ENCODE measurements around the gene WDR91.

Gene WDR91

DNA sequence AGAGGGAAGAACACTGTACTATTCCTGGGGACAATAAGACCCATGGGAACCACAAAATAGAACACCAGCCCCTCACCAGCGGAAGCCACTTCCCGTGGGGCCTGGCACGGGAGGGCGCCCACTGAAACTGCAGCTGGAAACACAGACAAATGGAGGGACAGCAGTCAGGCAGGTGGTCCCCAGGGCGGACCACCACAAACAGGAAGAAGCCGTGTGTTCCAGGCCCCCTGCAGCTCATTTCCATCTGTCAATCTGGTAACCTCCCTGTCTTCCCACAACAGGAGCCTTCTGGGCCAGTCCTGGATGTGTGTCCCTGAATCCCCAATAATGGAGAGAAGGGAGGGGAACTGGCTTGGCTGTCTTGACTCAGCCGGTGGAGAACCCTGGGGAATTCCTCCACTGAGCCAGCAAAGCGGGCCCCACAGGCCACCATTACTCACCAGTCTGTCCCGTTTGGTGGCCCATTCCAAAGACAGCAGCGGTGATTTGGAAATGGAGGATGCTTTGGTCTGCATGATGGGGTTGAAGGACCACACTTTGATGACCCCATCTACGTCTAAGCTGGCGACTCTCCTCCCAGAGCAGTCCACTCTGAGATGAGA, 16.7 kb downstream of the WDR91 start:
- TF ChIP-seq, protein P1, sequence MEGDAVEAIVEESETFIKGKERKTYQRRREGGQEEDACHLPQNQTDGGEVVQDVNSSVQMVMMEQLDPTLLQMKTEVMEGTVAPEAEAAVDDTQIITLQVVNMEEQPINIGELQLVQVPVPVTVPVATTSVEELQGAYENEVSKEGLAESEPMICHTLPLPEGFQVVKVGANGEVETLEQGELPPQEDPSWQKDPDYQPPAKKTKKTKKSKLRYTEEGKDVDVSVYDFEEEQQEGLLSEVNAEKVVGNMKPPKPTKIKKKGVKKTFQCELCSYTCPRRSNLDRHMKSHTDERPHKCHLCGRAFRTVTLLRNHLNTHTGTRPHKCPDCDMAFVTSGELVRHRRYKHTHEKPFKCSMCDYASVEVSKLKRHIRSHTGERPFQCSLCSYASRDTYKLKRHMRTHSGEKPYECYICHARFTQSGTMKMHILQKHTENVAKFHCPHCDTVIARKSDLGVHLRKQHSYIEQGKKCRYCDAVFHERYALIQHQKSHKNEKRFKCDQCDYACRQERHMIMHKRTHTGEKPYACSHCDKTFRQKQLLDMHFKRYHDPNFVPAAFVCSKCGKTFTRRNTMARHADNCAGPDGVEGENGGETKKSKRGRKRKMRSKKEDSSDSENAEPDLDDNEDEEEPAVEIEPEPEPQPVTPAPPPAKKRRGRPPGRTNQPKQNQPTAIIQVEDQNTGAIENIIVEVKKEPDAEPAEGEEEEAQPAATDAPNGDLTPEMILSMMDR (IDR thresholded peaks at IDR 0.05; ENCODE audit: low read depth, low read length): no peak
- H3K4me3 ChIP-seq (replicated peaks in 1 of 2; ENCODE audit: low read depth in 2 of 2, low read length in 2 of 2): no peak overlapping the region
- DNase-seq (ENCODE audit: low read depth in 2 of 2): peak in 1 of 2 donors; percentile 50

DNA sequence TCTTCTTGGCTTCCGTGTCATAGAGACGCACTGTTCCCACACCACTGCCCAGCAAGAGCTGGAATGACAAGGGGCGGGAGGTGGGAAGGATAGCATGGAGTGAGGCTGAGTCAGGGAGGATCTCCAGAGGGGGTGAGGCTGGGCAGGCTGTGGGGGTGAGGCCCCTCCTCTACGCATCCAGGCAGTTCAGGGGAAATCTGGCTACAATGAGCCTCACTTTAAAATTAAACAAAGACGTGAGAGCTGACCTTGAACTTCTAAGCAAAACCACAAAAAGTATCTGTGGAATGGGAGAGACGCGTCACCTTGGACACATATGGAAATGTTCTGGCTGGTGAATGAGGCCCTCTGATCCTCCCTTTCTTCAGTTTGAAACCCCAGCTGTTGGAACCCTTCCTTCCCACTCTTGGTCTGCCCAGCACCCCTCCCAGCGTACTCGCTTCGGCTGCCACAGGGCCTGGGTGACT, 17.7 kb downstream of the WDR91 start:
- peak; percentile 36 to 49 for DNase-seq (ENCODE audit: low read depth in 2 of 2)
- H3K4me3 ChIP-seq (replicated peaks in 1 of 2; ENCODE audit: low read depth in 2 of 2, low read length in 2 of 2): no peak overlapping the region
- TF ChIP-seq, protein P1 (IDR thresholded peaks at IDR 0.05; ENCODE audit: low read depth, low read length): no peak

DNA sequence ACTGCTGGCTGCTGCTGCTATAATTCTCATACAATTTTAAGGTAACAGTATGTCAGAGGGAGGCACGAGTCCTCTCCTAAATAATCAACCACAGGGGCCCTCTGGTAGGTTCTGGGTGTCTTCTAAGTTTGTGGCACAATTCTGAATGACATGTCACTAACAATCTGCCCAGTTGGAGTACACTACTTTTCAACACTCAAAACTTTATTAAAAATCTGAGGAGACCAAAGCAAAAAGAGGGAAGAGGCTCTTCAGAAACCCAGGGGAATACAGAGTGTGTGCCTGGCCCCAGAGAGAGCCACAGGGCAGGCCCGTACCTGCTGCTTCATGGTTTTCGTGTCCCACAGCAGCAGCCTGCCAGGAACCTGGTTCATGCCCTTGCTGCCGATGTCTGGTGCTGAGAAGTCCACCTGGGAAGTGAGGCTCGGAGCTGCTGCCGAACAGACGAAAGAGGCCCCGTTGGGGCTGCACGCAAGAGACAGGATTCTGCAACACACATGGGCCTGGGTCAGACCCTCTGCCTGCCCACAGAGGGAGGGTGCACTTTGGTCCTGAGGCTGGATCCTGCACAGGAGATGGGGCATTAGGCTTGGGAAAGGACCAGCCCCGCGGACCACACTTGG, 18.3 kb downstream of the WDR91 start:
- DNase-seq (ENCODE audit: low read depth in 2 of 2): no peak
- TF ChIP-seq, protein P1 (IDR thresholded peaks at IDR 0.05; ENCODE audit: low read depth, low read length): no peak
- H3K4me3 ChIP-seq (replicated peaks in 1 of 2; ENCODE audit: low read depth in 2 of 2, low read length in 2 of 2): no peak overlapping the region

GRCh38 chr7:135190703-135191102, 20.6 kb downstream of the WDR91 start:
- no peak overlapping the region for H3K4me3 ChIP-seq (replicated peaks in 1 of 2; ENCODE audit: low read depth in 2 of 2, low read length in 2 of 2)
- TF ChIP-seq, protein P1 (IDR thresholded peaks at IDR 0.05; ENCODE audit: low read depth, low read length): no peak
- no peak for DNase-seq (ENCODE audit: low read depth in 2 of 2)

DNA sequence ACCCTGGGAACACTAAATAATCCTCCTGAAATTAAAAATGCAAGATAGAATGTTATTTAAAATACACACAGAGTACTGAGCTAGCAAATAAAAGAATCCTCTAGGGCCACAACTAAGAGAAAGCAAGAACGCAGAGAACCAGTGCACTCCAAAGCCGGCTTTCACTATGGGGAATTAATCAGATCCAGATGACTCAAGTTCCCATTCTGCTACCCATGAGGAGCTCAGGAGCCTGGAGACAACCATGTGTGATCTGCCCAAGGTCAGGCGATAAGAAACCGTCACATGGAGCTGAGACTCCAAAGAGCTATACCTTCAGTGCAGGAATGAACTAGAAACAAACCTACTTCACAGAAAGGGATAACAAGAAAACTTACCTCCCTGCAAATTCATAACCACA, 21.4 kb downstream of the WDR91 start:
- no peak overlapping the region for H3K4me3 ChIP-seq (replicated peaks in 1 of 2; ENCODE audit: low read depth in 2 of 2, low read length in 2 of 2)
- no peak for DNase-seq (ENCODE audit: low read depth in 2 of 2)
- TF ChIP-seq, protein P1 (IDR thresholded peaks at IDR 0.05; ENCODE audit: low read depth, low read length): no peak

GRCh38 chr7:135189221-135189662, 22.1 kb downstream of the WDR91 start:
- TF ChIP-seq, protein P1 (IDR thresholded peaks at IDR 0.05; ENCODE audit: low read depth, low read length): no peak
- no peak overlapping the region for H3K4me3 ChIP-seq (replicated peaks in 1 of 2; ENCODE audit: low read depth in 2 of 2, low read length in 2 of 2)
- no peak for DNase-seq (ENCODE audit: low read depth in 2 of 2)
